OCI-LY1 (cell line): ENCODE results near the gene ADAMTS8.

Source experiments
- H2AFZ ChIP-seq: fragments of 200-600 bp; sonication (generic), shearing (Covaris generic); 2 replicates; pipeline ENCODE4 v1.6.0; 2014; ENCODE audit warnings: antibody characterized with exemption, mild to moderate bottlenecking, low read length
- H3F3A ChIP-seq: fragments of 200-600 bp; sonication (generic), shearing (Covaris generic); 2 replicates; pipeline ENCODE4 v1.6.0; 2014; ENCODE audit warnings: mild to moderate bottlenecking, antibody characterized with exemption, low read length, moderate library complexity; ENCODE audit not compliant: insufficient read depth
- H3K27ac ChIP-seq: fragments of 200-600 bp; sonication (generic); 2 replicates; pipeline ENCODE4 v1.5.1; 2014; ENCODE audit warnings: low read length, mixed run types, mild to moderate bottlenecking, low read depth; ENCODE audit not compliant: poor library complexity, severe bottlenecking
- H3K27me3 ChIP-seq: fragments of 200-600 bp; sonication (generic); 2 replicates; pipeline ENCODE4 v1.6.0; 2014; ENCODE audit warnings: antibody characterized with exemption, mild to moderate bottlenecking, low read length, moderate library complexity; ENCODE audit not compliant: insufficient read depth
- H3K36me3 ChIP-seq: fragments of 200-600 bp; sonication (generic); 2 replicates; pipeline ENCODE4 v1.6.1; 2014; ENCODE audit warnings: mild to moderate bottlenecking, antibody characterized with exemption, low read length, moderate library complexity, mixed read lengths; ENCODE audit not compliant: insufficient read depth
- H3K4me1 ChIP-seq: fragments of 200-600 bp; sonication (generic); 2 replicates; pipeline ENCODE4 v1.5.1; 2014; ENCODE audit warnings: mild to moderate bottlenecking, low read length, moderate library complexity; ENCODE audit not compliant: insufficient read depth, severe bottlenecking
- H3K4me2 ChIP-seq: fragments of 200-600 bp; sonication (generic), shearing (Covaris generic); 2 replicates; pipeline ENCODE4 v1.6.1; 2014; ENCODE audit warnings: low read length
- H3K4me3 ChIP-seq: fragments of 200-600 bp; sonication (generic); 2 replicates; pipeline ENCODE4 v1.5.1; 2014; ENCODE audit warnings: low read length, low read depth, mild to moderate bottlenecking, mixed read lengths; ENCODE audit not compliant: poor library complexity, severe bottlenecking
- H3K79me2 ChIP-seq: fragments of 200-600 bp; shearing (Covaris generic); 2 replicates; pipeline ENCODE4 v1.6.1; 2016; ENCODE audit warnings: mixed run types, low read length, mixed read lengths; ENCODE audit not compliant: insufficient read depth
- H3K9ac ChIP-seq: fragments of 200-600 bp; sonication (generic), shearing (Covaris generic); 2 replicates; pipeline ENCODE4 v1.6.1; 2014; ENCODE audit warnings: mild to moderate bottlenecking, low read length, mixed read lengths
- H3K9me2 ChIP-seq: fragments of 200-600 bp; sonication (generic), shearing (Covaris generic); 2 replicates; pipeline ENCODE4 v1.6.1; 2014; ENCODE audit warnings: low read depth, mild to moderate bottlenecking, low read length, mixed read lengths
- H3K9me3 ChIP-seq: fragments of 200-600 bp; shearing (Covaris generic); 2 replicates; pipeline ENCODE4 v1.6.1; 2014; ENCODE audit warnings: low read length, mixed read lengths
- H4K20me1 ChIP-seq: fragments of 200-600 bp; sonication (generic), shearing (Covaris generic); 2 replicates; pipeline ENCODE4 v1.6.0; 2016; ENCODE audit warnings: mild to moderate bottlenecking, low read length; ENCODE audit not compliant: insufficient read depth
- EZH2 ChIP-seq: fragments of 200-600 bp; sonication (generic), shearing (Covaris generic); IDR thresholded peaks from 2 replicates; pipeline ENCODE4 v1.8.0; 2017; ENCODE audit warnings: borderline replicate concordance, mixed run types, mild to moderate bottlenecking, antibody characterized with exemption, low read length, moderate library complexity, mixed read lengths
- TF ChIP-seq, protein P1 (sequence below): fragments of 200-600 bp; sonication (generic), shearing (Covaris generic); IDR thresholded peaks from 2 replicates; pipeline ENCODE4 v1.5.1; 2017; ENCODE audit warnings: mild to moderate bottlenecking, antibody characterized with exemption, low read length, moderate library complexity, mixed read lengths

Gene ADAMTS8

DNA sequence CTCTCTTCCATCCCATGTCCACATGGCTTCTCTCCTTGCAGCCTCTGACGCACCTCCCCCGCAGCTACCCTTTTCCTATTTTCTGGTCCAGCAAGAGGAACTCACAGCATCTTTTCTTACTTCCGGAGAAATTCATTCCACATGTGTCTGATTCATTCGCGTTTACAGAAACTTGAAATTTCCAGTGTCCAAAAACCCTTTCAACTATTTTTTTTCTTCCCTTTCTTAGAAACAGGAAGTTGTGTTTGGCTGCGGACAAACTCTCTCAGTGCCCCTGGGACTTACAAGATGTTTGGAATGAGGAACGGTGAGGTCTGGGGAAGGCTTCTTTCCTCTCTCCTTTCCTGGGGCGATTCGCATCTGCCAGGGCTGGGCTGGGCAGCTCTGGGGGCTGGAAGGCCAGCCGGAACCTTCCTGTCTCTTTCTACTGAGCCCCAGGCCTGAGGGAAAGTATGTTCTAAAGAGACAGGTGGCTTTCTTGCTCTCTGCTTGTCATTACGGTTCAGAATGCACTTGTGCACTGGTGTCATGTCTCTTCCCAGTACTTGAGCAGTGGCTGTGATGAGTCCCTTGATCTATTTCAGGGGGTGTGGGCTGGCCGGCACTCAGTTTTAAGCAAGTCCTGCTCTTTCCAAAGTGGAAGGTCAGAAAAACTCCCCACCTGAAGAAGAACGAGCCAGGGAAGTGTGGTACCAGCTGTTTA, 27.5 kb downstream of the ADAMTS8 start:
- H3K36me3 ChIP-seq = no peaks in the 10 kb centered on the region
- H3K79me2 ChIP-seq = no peaks in the 10 kb centered on the region
- H4K20me1 ChIP-seq = no peaks in the 10 kb centered on the region
- H2AFZ ChIP-seq = no peak overlapping the region
- no peaks in the 10 kb centered on the region for H3K9me3 ChIP-seq
- H3K4me2 ChIP-seq = no peak overlapping the region
- H3F3A ChIP-seq = no peaks in the 10 kb centered on the region
- no peak overlapping the region for H3K4me3 ChIP-seq
- no peak overlapping the region for H3K27ac ChIP-seq
- no peaks in the 10 kb centered on the region for H3K4me1 ChIP-seq
- H3K27me3 ChIP-seq = no peaks in the 10 kb centered on the region
- H3K9ac ChIP-seq = no peak overlapping the region
- TF ChIP-seq EZH2 = no peak
- H3K9me2 ChIP-seq = no peaks in the 10 kb centered on the region

DNA sequence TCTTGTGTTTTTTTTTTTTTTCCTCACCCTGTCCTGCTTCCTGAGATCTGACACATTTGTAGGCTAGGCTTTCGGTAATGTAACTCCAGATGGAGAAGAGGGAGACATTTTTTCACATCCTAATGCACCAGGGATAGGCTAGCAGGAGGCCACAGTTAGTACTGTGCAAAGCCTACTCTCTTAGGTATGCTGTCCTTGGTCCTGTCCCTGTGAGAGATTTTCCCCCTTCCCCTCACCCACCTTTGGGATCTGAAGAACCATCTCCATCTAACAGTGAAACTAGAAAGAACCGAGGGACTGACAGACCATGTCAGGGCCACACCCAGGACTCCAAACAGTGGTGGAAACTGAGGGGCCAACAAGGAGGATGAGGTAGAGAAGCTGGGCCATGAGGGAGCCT, 29.2 kb downstream of the ADAMTS8 start:
- no peaks in the 10 kb centered on the region for H3K4me1 ChIP-seq

DNA sequence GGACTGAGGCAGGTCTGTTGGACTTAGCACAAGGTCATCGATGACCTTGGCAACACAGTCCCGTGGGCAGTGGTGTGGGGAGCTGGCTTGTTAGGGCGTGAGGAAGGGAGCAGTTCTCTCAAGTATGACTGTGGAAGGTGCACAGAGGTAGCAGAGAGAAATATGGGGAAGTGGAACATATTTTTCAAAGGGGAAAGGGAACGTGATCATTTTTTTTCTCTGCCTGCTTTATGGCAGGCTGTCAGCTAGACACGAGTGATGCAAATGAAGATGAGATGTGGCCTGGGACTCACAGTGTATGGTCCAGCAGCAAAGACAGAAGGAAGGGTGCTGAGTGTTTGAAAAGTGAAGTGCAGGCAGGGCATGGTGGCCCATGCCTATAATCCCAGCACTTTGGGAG, 30.6 kb downstream of the ADAMTS8 start:
- no peaks in the 10 kb centered on the region for H3K27me3 ChIP-seq
- no peak overlapping the region for H3K4me3 ChIP-seq
- H3K9ac ChIP-seq = no peak overlapping the region
- no peaks in the 10 kb centered on the region for H3K79me2 ChIP-seq
- H2AFZ ChIP-seq = no peak overlapping the region
- H3K4me2 ChIP-seq = no peak overlapping the region
- H3K4me1 ChIP-seq = no peaks in the 10 kb centered on the region
- H3F3A ChIP-seq = no peaks in the 10 kb centered on the region
- H3K27ac ChIP-seq = no peak overlapping the region
- H4K20me1 ChIP-seq = no peaks in the 10 kb centered on the region
- no peak for TF ChIP-seq EZH2
- TF ChIP-seq, protein P1, sequence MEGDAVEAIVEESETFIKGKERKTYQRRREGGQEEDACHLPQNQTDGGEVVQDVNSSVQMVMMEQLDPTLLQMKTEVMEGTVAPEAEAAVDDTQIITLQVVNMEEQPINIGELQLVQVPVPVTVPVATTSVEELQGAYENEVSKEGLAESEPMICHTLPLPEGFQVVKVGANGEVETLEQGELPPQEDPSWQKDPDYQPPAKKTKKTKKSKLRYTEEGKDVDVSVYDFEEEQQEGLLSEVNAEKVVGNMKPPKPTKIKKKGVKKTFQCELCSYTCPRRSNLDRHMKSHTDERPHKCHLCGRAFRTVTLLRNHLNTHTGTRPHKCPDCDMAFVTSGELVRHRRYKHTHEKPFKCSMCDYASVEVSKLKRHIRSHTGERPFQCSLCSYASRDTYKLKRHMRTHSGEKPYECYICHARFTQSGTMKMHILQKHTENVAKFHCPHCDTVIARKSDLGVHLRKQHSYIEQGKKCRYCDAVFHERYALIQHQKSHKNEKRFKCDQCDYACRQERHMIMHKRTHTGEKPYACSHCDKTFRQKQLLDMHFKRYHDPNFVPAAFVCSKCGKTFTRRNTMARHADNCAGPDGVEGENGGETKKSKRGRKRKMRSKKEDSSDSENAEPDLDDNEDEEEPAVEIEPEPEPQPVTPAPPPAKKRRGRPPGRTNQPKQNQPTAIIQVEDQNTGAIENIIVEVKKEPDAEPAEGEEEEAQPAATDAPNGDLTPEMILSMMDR = no peak
- no peaks in the 10 kb centered on the region for H3K9me2 ChIP-seq
- no peaks in the 10 kb centered on the region for H3K9me3 ChIP-seq
- H3K36me3 ChIP-seq = no peaks in the 10 kb centered on the region

More for the DNA sequence above, 29.2 kb downstream of the ADAMTS8 start:
- H2AFZ ChIP-seq = no peak overlapping the region
- no peaks in the 10 kb centered on the region for H4K20me1 ChIP-seq
- no peak overlapping the region for H3K4me3 ChIP-seq
- H3K9me2 ChIP-seq = no peaks in the 10 kb centered on the region
- H3K9ac ChIP-seq = no peak overlapping the region
- no peaks in the 10 kb centered on the region for H3K36me3 ChIP-seq
- no peak for TF ChIP-seq EZH2
- TF ChIP-seq, protein P1 = no peak
- no peak overlapping the region for H3K27ac ChIP-seq
- H3F3A ChIP-seq = no peaks in the 10 kb centered on the region
- H3K4me2 ChIP-seq = no peak overlapping the region
- H3K79me2 ChIP-seq = no peaks in the 10 kb centered on the region
- no peaks in the 10 kb centered on the region for H3K9me3 ChIP-seq
- H3K27me3 ChIP-seq = no peaks in the 10 kb centered on the region

DNA sequence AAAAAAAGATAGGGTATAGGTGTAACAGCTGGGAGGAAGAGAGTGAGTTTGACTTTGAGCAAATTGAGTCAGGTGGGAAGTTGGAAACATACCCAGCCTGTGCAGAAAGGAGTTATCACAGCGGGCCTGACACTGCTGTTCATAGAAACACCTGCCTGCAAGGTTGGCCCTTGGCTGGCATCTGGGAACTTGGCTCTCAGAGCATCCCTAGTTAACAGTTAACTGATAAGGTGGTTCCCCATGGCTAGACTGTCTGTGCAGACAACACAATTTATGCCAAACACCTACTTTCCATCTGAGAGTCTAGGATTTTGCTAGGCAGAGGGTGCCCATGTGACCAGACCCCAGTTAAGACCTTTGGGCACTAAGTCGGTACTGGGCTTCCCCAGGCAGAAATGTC, 31.4 kb downstream of the ADAMTS8 start:
- H2AFZ ChIP-seq = no peak overlapping the region
- no peaks in the 10 kb centered on the region for H3K9me3 ChIP-seq
- no peak overlapping the region for H3K9ac ChIP-seq
- H3K4me1 ChIP-seq = no peaks in the 10 kb centered on the region
- H3K9me2 ChIP-seq = no peaks in the 10 kb centered on the region
- H3K4me2 ChIP-seq = no peak overlapping the region
- H4K20me1 ChIP-seq = no peaks in the 10 kb centered on the region
- no peak overlapping the region for H3K27ac ChIP-seq
- no peaks in the 10 kb centered on the region for H3K36me3 ChIP-seq
- no peak overlapping the region for H3K4me3 ChIP-seq
- H3K27me3 ChIP-seq = no peaks in the 10 kb centered on the region
- no peaks in the 10 kb centered on the region for H3F3A ChIP-seq
- no peaks in the 10 kb centered on the region for H3K79me2 ChIP-seq
- no peak for TF ChIP-seq EZH2
- TF ChIP-seq, protein P1 = no peak
